ENCODE results near the gene TBATA. TPM values are rescaled to one million over a fixed set of nuclear protein-coding genes. Genes with fewer than 3 reads are reported as not detected.
A peak's percentile ranks its signal among the peaks of the same experiment; 100 is the strongest.

Gene TBATA
- total and polyA plus RNA-seq, 7 donors, result not detected

GRCh38 chr10:70765794-70766594 is 19.2 kb downstream of the TBATA start:
- H3K4me1 ChIP-seq, result no peaks in the 10 kb centered on the region
- TF ChIP-seq POLR2A (IDR thresholded peaks at IDR 0.05) (no peak), EP300 (IDR thresholded peaks at IDR 0.05) (no peak), POLR2AphosphoS5 (IDR thresholded peaks at IDR 0.05) (no peak), CTCF (IDR thresholded peaks at IDR 0.05) (no peak)
- WGBS, 2 donors, result 95 to 96% methylated on average over 8 of the region's 8 CpGs
- intact Hi-C loops (cut with DNase I), result no loop called here
- no peak overlapping the region for H3K27ac ChIP-seq
- peak; percentile 27 for DNase-seq
- no peaks in the 10 kb centered on the region for H3K27me3 ChIP-seq
- peaks cover 0 to 2% (median 0%) of the 10 kb centered on the region in 4 donors for H3K9me3 ChIP-seq
- H3K4me3 ChIP-seq, result no peak overlapping the region
- H3K36me3 ChIP-seq, result no peaks in the 10 kb centered on the region

- no peak overlapping the region for H3K4me3 ChIP-seq
- TF ChIP-seq POLR2AphosphoS5 (IDR thresholded peaks at IDR 0.05), result no peak
- TF ChIP-seq POLR2A (IDR thresholded peaks at IDR 0.05), result no peak
- TF ChIP-seq CTCF (IDR thresholded peaks at IDR 0.05), result no peak
- no peak for TF ChIP-seq EP300 (IDR thresholded peaks at IDR 0.05)
- WGBS, 2 donors, result 64 to 65% methylated on average over 3 of the region's 3 CpGs
These were observed 21.6 kb downstream of the TBATA start for GRCh38 chr10:70763567-70763966.

GRCh38 chr10:70762441-70763175 is 22.6 kb downstream of the TBATA start:
- no peaks in the 10 kb centered on the region for H3K4me1 ChIP-seq
- H3K36me3 ChIP-seq, result no peaks in the 10 kb centered on the region
- H3K4me3 ChIP-seq, result no peak overlapping the region
- WGBS, 2 donors, result 76 to 81% methylated on average over 7 of the region's 7 CpGs
- TF ChIP-seq EP300 (IDR thresholded peaks at IDR 0.05) (no peak), POLR2A (IDR thresholded peaks at IDR 0.05) (no peak), POLR2AphosphoS5 (IDR thresholded peaks at IDR 0.05) (no peak), CTCF (IDR thresholded peaks at IDR 0.05) (no peak)
- peaks cover 0 to 2% (median 0%) of the 10 kb centered on the region in 4 donors for H3K9me3 ChIP-seq
- no peaks in the 10 kb centered on the region for H3K27me3 ChIP-seq
- H3K27ac ChIP-seq, result no peak overlapping the region
- DNase-seq, result peak; percentile 37
- intact Hi-C loops (cut with DNase I), result no loop called here

More at GRCh38 chr10:70763567-70763966, 21.6 kb downstream of the TBATA start:
- no peaks in the 10 kb centered on the region for H3K36me3 ChIP-seq
- H3K27me3 ChIP-seq, result no peaks in the 10 kb centered on the region
- peaks cover 0 to 2% (median 0%) of the 10 kb centered on the region in 4 donors for H3K9me3 ChIP-seq
- H3K4me1 ChIP-seq, result no peaks in the 10 kb centered on the region
- intact Hi-C loops (cut with DNase I), result no loop called here
- DNase-seq, result peak; percentile 42
- H3K27ac ChIP-seq, result no peak overlapping the region

GRCh38 chr10:70761727-70762350 is 23.3 kb downstream of the TBATA start:
- TF ChIP-seq EP300 (IDR thresholded peaks at IDR 0.05) (no peak), POLR2A (IDR thresholded peaks at IDR 0.05) (no peak)
- Histone ChIP-seq H3K27ac (no peak overlapping the region), H3K4me3 (no peak overlapping the region), H3K36me3 (no peaks in the 10 kb centered on the region), H3K9me3 (peaks cover 0 to 2% (median 0%) of the 10 kb centered on the region in 4 donors), H3K4me1 (no peaks in the 10 kb centered on the region), H3K27me3 (no peaks in the 10 kb centered on the region)
- 64 to 91% methylated on average over 10 of the region's 10 CpGs for WGBS, 2 donors
- peak; percentile 57 for DNase-seq
- intact Hi-C loops (cut with DNase I), result no loop called here
